Measurements from ENCODE around the gene NTN3.

NTN3 gene

DNA sequence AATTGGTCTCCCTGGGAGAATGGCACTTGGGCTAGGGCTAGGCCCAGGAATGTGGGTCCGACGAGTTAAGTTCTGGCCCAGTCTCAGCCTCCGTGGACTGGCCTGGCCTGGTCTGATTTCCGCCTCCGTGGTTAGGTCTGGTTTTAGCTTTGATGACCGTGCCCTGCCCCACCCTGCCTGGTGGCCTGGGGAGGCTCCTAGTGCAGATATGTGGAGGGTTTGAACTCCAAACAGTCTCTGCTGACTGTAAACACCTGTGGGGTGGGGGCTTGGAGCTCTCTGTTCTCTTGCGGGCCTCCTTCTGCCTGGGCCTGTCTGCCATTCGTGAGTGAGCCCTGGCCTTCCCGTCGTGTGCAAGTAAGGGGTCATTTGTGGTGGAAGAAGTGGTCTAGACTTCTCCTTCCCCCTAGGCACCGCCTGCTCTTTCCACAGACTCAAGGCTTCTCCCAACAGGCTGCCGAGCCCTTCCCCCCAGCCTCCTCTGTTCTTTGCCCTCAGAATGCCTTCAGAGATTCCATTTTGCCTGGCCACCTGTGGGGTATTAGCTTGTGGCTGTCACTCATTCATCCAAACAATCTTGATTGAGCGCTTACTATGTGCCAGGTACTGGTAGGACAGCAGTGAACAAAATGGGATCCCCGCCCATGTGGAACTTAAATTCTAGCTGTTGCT is 44.2 kb downstream of the NTN3 start:
- no peak for DNase-seq

DNA sequence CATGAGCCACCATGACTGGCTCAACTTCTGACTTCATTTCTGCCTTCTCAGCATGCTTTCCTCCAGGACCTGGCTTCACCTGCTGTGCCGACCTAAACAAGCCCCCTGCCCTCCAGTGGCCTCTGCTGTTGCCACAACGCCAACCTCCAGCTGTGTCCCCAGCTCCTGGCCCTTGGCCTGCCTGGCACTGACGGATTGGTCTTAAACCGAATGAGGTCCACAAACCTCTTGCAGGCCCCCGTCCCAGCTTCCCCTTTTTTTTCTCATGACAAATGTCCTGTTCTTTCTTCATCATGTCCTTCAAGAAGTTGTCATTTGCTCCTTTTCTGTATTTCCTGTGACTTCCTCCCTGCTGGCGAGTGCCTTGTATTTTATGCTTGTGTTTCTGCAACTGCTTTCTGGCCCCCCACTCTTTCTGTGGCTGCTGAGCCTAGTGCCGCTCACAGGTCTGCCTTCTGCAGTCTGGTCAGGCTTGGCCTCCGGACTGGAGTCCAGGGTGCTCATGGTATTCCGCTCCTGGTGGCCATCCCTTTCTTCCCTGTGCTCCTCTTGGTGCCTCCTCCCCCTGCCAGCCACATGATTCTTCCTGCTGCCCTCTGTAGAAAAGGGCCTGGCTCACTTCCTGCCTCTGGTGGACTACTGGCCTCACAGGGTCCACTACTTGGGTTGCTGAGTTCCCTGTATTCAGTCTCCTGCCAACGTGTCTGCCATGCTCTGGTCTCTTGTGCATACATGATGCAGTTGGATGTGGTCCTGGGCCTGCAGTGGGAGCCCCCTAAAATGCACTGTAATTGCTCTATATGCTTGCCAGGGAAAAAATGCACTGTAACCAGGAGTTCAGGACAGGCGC is 45.5 kb downstream of the NTN3 start:
- no peak for DNase-seq

DNA sequence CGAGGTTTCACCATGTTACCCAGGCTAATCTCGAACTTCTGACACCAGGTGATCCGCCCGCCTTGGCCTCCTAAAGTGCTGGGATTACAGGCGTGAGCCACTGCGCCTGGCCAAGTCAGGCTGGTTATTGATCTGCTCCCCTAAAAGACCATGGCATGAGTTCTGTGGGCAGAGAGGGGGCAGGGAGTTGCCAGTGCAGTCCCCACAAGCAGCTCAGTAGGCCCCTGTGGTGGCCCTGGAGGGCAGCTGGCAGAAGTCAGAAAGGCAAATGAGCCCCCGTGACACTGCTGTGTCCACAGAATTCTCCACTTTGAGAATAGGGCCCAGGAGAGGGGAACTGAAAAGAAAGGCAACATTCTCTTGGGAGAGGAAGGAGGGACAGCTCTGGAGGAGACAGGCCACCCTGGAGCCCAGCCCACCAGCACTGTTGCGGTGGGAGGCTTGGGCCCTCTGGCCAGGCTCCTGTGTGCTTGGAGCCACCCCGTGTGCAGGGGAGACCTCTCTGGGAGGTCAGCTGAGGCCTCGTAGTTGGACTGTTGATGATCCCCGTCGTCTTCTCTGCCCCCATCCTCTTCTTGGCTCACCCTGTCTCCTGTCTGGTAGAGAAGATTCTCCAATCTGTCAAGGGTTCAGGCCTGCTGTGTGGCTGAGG is 47.0 kb downstream of the NTN3 start:
- DNase-seq = no peak

DNA sequence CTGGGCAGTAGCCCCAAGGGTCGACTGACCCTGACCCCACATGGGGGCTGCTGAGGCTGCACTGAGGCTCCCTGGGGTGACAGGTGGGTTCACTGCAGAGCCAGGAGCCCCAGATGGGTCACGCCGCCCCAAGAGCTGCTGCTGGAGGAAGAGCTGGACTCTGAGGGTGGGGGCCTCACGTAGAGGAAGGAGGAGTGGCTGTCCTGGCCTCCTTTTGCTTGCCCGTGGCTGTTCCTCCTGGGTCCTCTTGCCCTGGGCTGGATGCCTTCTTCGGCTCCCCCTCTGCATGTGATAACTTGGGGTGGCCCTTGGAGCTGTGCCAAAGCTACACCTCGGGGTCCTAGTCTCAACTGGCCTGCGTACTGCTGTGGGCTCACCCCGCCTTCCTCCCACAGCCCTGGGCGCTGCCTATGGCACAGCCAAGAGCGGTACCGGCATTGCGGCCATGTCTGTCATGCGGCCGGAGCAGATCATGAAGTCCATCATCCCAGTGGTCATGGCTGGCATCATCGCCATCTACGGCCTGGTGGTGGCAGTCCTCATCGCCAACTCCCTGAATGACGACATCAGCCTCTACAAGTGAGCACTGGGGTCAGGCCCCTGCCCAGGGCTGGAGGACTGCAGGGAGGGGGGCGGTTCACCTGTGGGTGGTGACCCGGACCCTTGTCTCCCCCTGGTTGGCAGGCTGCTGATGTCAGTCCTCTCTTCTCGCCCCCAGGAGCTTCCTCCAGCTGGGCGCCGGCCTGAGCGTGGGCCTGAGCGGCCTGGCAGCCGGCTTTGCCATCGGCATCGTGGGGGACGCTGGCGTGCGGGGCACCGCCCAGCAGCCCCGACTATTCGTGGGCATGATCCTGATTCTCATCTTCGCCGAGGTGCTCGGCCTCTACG is 48.0 kb downstream of the NTN3 start:
- no peak for DNase-seq

DNA sequence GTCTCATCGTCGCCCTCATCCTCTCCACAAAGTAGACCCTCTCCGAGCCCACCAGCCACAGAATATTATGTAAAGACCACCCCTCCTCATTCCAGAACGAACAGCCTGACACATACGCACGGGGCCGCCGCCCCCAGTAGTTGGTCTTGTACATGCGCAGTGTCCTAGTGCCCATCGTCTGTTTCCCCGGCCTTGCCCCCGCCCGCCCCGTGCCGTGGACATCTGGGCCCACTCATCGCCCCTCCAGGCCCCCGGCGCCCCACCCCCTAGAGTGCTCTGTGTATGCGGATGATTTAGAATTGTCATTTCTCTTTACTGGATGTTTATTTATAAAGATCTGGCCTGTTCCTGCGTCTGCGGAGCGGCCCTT is 48.6 kb downstream of the NTN3 start:
- no peak for DNase-seq

DNA sequence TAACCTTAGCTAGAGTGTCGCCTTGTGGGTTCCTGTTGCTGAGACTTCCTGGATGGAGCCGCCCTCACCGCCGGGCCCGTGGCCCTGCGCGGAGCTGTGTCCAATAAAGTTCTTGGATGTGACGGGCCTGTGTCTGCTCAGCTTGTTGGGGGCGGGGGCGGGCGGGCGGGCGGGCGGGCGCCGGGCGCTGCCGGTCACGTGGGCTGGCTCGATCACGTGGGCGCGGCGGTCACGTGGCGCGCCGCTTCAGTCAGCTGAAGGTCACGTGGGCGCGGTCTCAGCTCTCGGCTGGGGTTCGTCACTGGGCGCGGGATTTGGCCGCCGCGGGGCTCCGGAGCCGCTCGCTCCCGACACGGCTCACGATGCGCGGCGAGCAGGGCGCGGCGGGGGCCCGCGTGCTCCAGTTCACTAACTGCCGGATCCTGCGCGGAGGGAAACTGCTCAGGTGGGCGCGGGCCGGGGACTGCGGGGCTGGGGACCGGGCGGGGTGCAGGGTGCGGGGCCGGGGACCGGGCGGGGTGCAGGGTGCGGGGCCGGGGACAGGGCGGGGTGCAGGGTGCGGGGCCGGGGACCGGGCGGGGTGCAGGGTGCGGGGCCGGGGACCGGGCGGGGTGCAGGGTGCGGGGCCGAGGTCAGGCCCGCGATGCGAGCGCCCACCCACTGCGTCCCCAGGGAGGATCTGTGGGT is 49.1 kb downstream of the NTN3 start, which contains the start of gene AMDHD2:
Gene AMDHD2 (plus strand): TSS at position 275 of the 687 bp plus-strand sequence. CDS start 88 bp downstream, at position 363.
- peak; percentile 83 for DNase-seq

DNA sequence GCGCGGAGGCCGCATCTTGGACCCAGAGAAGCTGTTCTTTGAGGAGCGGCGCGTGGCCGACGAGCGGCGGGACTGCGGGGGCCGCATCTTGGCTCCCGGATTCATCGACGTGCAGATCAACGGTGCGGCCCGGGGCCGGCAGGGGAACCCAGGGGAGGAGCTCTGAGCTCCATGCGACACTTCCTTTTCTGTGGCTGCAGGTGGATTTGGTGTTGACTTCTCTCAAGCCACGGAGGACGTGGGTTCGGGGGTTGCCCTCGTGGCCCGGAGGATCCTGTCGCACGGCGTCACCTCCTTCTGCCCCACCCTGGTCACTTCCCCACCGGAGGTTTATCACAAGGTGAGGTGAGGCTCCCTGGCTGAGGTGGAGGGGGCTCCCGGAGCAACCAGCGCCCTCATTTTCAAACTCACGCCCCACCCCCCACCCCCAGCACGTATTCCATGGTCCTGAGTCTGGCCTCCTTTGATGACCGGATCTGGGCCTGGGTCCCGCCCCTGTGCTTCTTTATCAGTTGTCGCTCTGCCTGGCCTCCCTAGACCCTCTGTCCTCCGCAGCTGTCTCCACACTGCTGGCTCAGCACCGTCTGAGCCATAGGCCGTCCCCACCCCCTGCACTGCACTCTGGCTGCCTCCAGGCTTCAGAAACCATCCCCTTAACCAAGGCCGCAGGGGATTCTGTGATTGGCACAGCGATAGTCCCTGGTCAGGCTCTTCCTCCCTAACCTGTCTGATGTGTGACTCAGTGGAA is 49.9 kb downstream of the NTN3 start:
- DNase-seq = peak; percentile 88
